Testis (tissue), 3 donors: ENCODE results near the gene CABP2. TPM values are rescaled to one million over a fixed set of nuclear protein-coding genes. Genes with fewer than 3 reads are reported as not detected.

Experiments used
- DNase-seq: peaks from one replicate; pipeline ENCODE4 v3.0.0-alpha.2; 2019
- H3K27ac ChIP-seq, 2 donors: fragments of 200-600 bp; sonication (generic); one replicate each; pipeline ENCODE4 v1.5.1; 2019
- H3K27me3 ChIP-seq: fragments of 200-600 bp; sonication (generic); one replicate; pipeline ENCODE4 v1.5.1; 2019
- H3K36me3 ChIP-seq: fragments of 200-600 bp; sonication (generic); one replicate; pipeline ENCODE4 v1.5.1; 2017; ENCODE audit warnings: low read depth; ENCODE audit errors: missing control alignments
- H3K4me1 ChIP-seq: fragments of 200-600 bp; sonication (generic); one replicate; pipeline ENCODE4 v1.5.1; 2019
- H3K4me3 ChIP-seq, 2 donors: fragments of 200-600 bp; sonication (generic); one replicate each; pipeline ENCODE4 v1.5.1; 2017 to 2019
- H3K9me3 ChIP-seq: fragments of 200-600 bp; sonication (generic); one replicate; pipeline ENCODE4 v1.5.1; 2017
- CTCF ChIP-seq, 3 experiments: fragments of 450-650 bp in 2 of 3; fragments of 200-600 bp in 1 of 3; sonication (generic) in 1 of 3; IDR thresholded peaks; one replicate each; pipeline ENCODE4 v1.5.1; 2016 to 2019; ENCODE audit warnings: antibody characterized with exemption in 3 of 3, mild to moderate bottlenecking in 2 of 3, moderate library complexity in 1 of 3
- POLR2A ChIP-seq: fragments of 450-650 bp; IDR thresholded peaks from one replicate; pipeline ENCODE4 v1.6.1; 2017; ENCODE audit warnings: antibody characterized with exemption, mild to moderate bottlenecking, moderate library complexity
- WGBS, 2 donors: methylation state at CpG; one replicate each; pipeline ENCODE4 v1.1.5; 2018; 5-methylcytosine and 5-hydroxymethylcytosine counted together
- intact Hi-C: fragments of 100-400 bp; cut with DNase I; formaldehyde crosslinking; loops from one replicate; pipeline ENCODE4 v1.15.1; 2023; ENCODE audit warnings: low total_unique reads
- polyA plus RNA-seq: library from polyadenylated mRNA; stranded (reverse); fragments of 350-450 nt; fragmentation: Illumina TruSeq; extraction: RNeasy Lipid Tissue Mini Kit (QIAGEN cat#74804); gene quantifications from one replicate; pipeline ENCODE4 v1.2.3, GENCODE V29; 2014; ENCODE audit warnings: low read depth, low replicate concordance; ENCODE audit not compliant: insufficient read depth
- total RNA-seq, 2 donors: library from RNA; depleted of rRNA; stranded (reverse); fragments of >200 nt; gene quantifications; one replicate each; pipeline ENCODE4 v1.2.3, GENCODE V29; 2016

CABP2 gene
- total and polyA plus RNA-seq, 3 donors from 2014 or later = not detected

GRCh38 chr11:67539550-67539949, 16.3 kb upstream of the CABP2 start:
- Histone ChIP-seq H3K36me3 (no peaks in the 10 kb centered on the region), H3K4me1 (no peaks in the 10 kb centered on the region), H3K27ac (no peak overlapping the region), H3K27me3 (no peaks in the 10 kb centered on the region), H3K4me3 (no peak overlapping the region), H3K9me3 (no peaks in the 10 kb centered on the region)
- peak; percentile 54 for DNase-seq
- WGBS, 2 donors = 82 to 86% methylated on average over 4 of the region's 4 CpGs
- intact Hi-C loops = no loop called here
- no peak for TF ChIP-seq POLR2A
- no peak for TF ChIP-seq CTCF (IDR thresholded peaks at IDR 0.05)

GRCh38 chr11:67538823-67539505, 15.7 kb upstream of the CABP2 start:
- Histone ChIP-seq H3K9me3 (no peaks in the 10 kb centered on the region), H3K27me3 (no peaks in the 10 kb centered on the region), H3K27ac (no peak overlapping the region), H3K4me3 (no peak overlapping the region), H3K36me3 (no peaks in the 10 kb centered on the region), H3K4me1 (no peaks in the 10 kb centered on the region)
- TF ChIP-seq POLR2A = no peak
- TF ChIP-seq CTCF (IDR thresholded peaks at IDR 0.05) = no peak
- intact Hi-C loops = no loop called here
- WGBS, 2 donors = 90 to 94% methylated on average over 9 to 10 of the region's 10 CpGs
- DNase-seq = no peak

- intact Hi-C loops = no loop called here
- no peaks in the 10 kb centered on the region for H3K4me1 ChIP-seq
- no peak for DNase-seq
- H3K9me3 ChIP-seq = no peaks in the 10 kb centered on the region
- H3K27me3 ChIP-seq = no peaks in the 10 kb centered on the region
- H3K4me3 ChIP-seq = no peak overlapping the region
- TF ChIP-seq POLR2A (no peak), CTCF (IDR thresholded peaks at IDR 0.05) (no peak)
- H3K36me3 ChIP-seq = no peaks in the 10 kb centered on the region
- no peak overlapping the region for H3K27ac ChIP-seq
- 76% methylated on average over 6 of the region's 6 CpGs for WGBS, 2 donors
Observed at GRCh38 chr11:67538306-67538705, 15.1 kb upstream of the CABP2 start.

- TF ChIP-seq CTCF (IDR thresholded peaks at IDR 0.05) (no peak), POLR2A (no peak)
- Histone ChIP-seq H3K4me1 (no peaks in the 10 kb centered on the region), H3K9me3 (no peaks in the 10 kb centered on the region), H3K27me3 (no peaks in the 10 kb centered on the region), H3K36me3 (no peaks in the 10 kb centered on the region), H3K4me3 (no peak overlapping the region), H3K27ac (no peak overlapping the region)
- 85 to 94% methylated on average over 1 of the region's 1 CpG for WGBS, 2 donors
- intact Hi-C loops = no loop called here
- no peak for DNase-seq
Observed at GRCh38 chr11:67535561-67535960, 12.3 kb upstream of the CABP2 start.

- Histone ChIP-seq H3K36me3 (no peaks in the 10 kb centered on the region), H3K9me3 (no peaks in the 10 kb centered on the region), H3K4me1 (no peaks in the 10 kb centered on the region), H3K27me3 (no peaks in the 10 kb centered on the region), H3K27ac (no peak overlapping the region), H3K4me3 (no peak overlapping the region)
- DNase-seq = no peak
- TF ChIP-seq POLR2A (no peak), CTCF (IDR thresholded peaks at IDR 0.05) (no peak)
- intact Hi-C loops = no loop called here
- WGBS, 2 donors = 49 to 53% methylated on average over 4 of the region's 4 CpGs
Observed at GRCh38 chr11:67534070-67534679, 10.9 kb upstream of the CABP2 start.
